Transverse colon (tissue), 4 donors: Measurements from ENCODE around the gene HJURP.

ENCODE experiments used
- CTCF ChIP-seq, 5 experiments: fragments of 200-600 bp in 3 of 5; fragments of 450-650 bp in 2 of 5; sonication (generic) in 3 of 5; IDR thresholded peaks; 1 replicate in 2 of 5; 2 replicates in 3 of 5; pipeline ENCODE4 v1.5.1; 2016 to 2017; ENCODE audit warnings: antibody characterized with exemption in 5 of 5, inconsistent platforms in 3 of 5, mild to moderate bottlenecking in 2 of 5, moderate library complexity in 1 of 5
- EP300 ChIP-seq: sonication (generic); formaldehyde crosslinking; IDR thresholded peaks from one replicate; pipeline ENCODE4 v1.6.1; 2017; ENCODE audit warnings: antibody characterized with exemption, low read depth
- POLR2A ChIP-seq: fragments of 450-650 bp; IDR thresholded peaks from one replicate; pipeline ENCODE4 v1.6.1; 2016; ENCODE audit warnings: antibody characterized with exemption, mild to moderate bottlenecking, moderate library complexity
- POLR2AphosphoS5 ChIP-seq, 3 donors: sonication (generic); formaldehyde crosslinking; IDR thresholded peaks; one replicate each; pipeline ENCODE4 v1.6.1; 2016; ENCODE audit warnings: antibody characterized with exemption in 3 of 3

- TF ChIP-seq CTCF (IDR thresholded peaks at IDR 0.05) (no peak), POLR2A (no peak), EP300 (no peak), POLR2AphosphoS5 (IDR thresholded peaks at IDR 0.05) (no peak)
Measured at GRCh38 chr2:233793465-233794127, 60.7 kb downstream of the HJURP start.
